Lung (tissue), 12 donors: ENCODE data around the gene LLGL2. TPM values are rescaled to one million over a fixed set of nuclear protein-coding genes. Genes with fewer than 3 reads are reported as not detected.

Experiments
- ATAC-seq: fragments of 200-7000 bp; cut with Tn5 transposase; one replicate; pipeline ENCODE4 v1.9.1; 2020; ENCODE audit warnings: moderate number of reproducible peaks; ENCODE audit not compliant: insufficient read depth, low FRiP score
- DNase-seq, 3 donors: peaks; one replicate each; pipeline ENCODE4 v3.0.0-alpha.2; 2013 to 2017
- H3K27ac ChIP-seq, 2 donors: one replicate each; pipeline ENCODE4 v1.5.1; 2013; ENCODE audit warnings: mild to moderate bottlenecking in 2 of 2, moderate library complexity in 2 of 2, control low read depth in 1 of 2, inconsistent platforms in 1 of 2, low read depth in 1 of 2, low read length in 1 of 2
- H3K27me3 ChIP-seq, 3 donors: one replicate each; pipeline ENCODE4 v1.5.1; 2013; ENCODE audit warnings: low read length in 2 of 3; ENCODE audit not compliant: control insufficient read depth in 3 of 3, insufficient read depth in 3 of 3
- H3K36me3 ChIP-seq, 4 donors: one replicate each; pipeline ENCODE4 v1.5.1; 2013; ENCODE audit warnings: low read length in 4 of 4, mild to moderate bottlenecking in 1 of 4, moderate library complexity in 1 of 4; ENCODE audit not compliant: control insufficient read depth in 4 of 4, insufficient read depth in 4 of 4
- H3K4me1 ChIP-seq, 5 donors: one replicate each; pipeline ENCODE4 v1.5.1; 2013; ENCODE audit warnings: low read length in 5 of 5, mild to moderate bottlenecking in 2 of 5, moderate library complexity in 1 of 5; ENCODE audit not compliant: control insufficient read depth in 5 of 5, insufficient read depth in 5 of 5
- H3K4me3 ChIP-seq: one replicate; pipeline ENCODE4 v1.5.1; 2013; ENCODE audit warnings: mild to moderate bottlenecking, control low read depth, moderate library complexity
- H3K9ac ChIP-seq, 2 donors: one replicate each; pipeline ENCODE4 v1.5.1; 2013; ENCODE audit warnings: low read length in 2 of 2, control low read depth in 1 of 2; ENCODE audit not compliant: insufficient read depth in 1 of 2
- H3K9me3 ChIP-seq, 4 donors: one replicate each; pipeline ENCODE4 v1.5.1; 2013; ENCODE audit warnings: low read length in 3 of 4, mild to moderate bottlenecking in 1 of 4, moderate library complexity in 1 of 4; ENCODE audit not compliant: control insufficient read depth in 4 of 4, insufficient read depth in 3 of 4
- WGBS, 2 donors: extraction: QIAGEN DNeasy Blood & Tissue Kit; methylation state at CpG; one replicate each; pipeline ENCODE4 v1.1.7; 2013; 5-methylcytosine and 5-hydroxymethylcytosine counted together
- polyA plus RNA-seq, 2 donors: library from polyadenylated mRNA; stranded (reverse); fragments of 200-250 nt; gene quantifications; one replicate each; pipeline ENCODE4 v1.2.1, GENCODE V29; 2013
- total RNA-seq, 2 donors: library from RNA; depleted of rRNA in 1 of 2; stranded (reverse); fragments of >200 nt in 1 of 2; gene quantifications; one replicate each; pipeline ENCODE4 v1.2.1, GENCODE V29; 2014 to 2021
- TF ChIP-seq, protein P1 (sequence below): IDR thresholded peaks from 2 replicates; pipeline ENCODE4 v1.5.1; 2012; ENCODE audit warnings: mild to moderate bottlenecking; ENCODE audit errors: control extremely low read depth, extremely low read depth
- donor health status: control.
- donor health status: control.
- donor health status: Bipolar disorder and iron deficiency.
- donor health status: healthy.
- donor health status: DM: yes; HTN: yes; CAD: no.

LLGL2 gene
- total and polyA plus RNA-seq, 4 donors: 80.5 to 199 (median 149) TPM

DNA sequence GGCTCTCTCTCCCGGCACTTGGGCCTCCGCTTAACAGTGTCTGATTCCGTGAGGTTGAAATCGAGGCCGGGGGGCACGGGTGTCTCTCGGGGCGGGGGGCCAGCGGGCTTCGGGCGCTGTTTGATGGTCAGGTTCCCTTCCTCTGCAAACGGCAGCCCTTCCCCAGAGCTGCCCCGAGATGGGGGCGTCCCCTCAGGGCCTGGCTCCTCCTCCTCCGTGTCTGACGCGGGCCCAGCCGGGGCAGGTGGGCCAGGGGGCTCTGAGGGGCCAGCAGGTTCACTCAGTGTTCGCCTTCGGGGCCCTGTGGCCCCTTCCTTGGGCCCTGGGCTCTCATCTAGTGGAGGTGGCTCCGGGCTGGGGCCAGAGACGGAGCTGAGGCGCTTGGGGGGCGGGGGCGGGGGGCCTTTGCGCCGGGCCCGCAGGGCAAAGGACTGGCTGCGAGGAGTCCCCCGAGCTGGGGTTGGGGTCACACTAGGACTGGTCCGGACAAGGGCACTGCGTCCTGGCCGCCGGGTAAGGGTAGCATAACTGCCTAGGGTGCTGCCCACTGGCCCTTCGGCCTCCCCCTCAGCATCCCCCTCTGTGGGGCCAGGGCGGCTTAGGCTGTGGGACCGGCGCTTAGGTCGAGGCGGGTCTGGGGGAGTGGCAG lies 23.3 kb upstream of the LLGL2 start:
- no peaks in the 10 kb centered on the region for H3K4me1 ChIP-seq
- DNase-seq: no peak
- no peak overlapping the region for H3K9ac ChIP-seq
- no peaks in the 10 kb centered on the region for H3K9me3 ChIP-seq
- no peak for ATAC-seq
- TF ChIP-seq, protein P1, sequence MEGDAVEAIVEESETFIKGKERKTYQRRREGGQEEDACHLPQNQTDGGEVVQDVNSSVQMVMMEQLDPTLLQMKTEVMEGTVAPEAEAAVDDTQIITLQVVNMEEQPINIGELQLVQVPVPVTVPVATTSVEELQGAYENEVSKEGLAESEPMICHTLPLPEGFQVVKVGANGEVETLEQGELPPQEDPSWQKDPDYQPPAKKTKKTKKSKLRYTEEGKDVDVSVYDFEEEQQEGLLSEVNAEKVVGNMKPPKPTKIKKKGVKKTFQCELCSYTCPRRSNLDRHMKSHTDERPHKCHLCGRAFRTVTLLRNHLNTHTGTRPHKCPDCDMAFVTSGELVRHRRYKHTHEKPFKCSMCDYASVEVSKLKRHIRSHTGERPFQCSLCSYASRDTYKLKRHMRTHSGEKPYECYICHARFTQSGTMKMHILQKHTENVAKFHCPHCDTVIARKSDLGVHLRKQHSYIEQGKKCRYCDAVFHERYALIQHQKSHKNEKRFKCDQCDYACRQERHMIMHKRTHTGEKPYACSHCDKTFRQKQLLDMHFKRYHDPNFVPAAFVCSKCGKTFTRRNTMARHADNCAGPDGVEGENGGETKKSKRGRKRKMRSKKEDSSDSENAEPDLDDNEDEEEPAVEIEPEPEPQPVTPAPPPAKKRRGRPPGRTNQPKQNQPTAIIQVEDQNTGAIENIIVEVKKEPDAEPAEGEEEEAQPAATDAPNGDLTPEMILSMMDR: no peak
- no peak overlapping the region for H3K27ac ChIP-seq
- H3K36me3 ChIP-seq: peaks cover 0 to 86% (median 19%) of the 10 kb centered on the region in 4 donors
- no peak overlapping the region for H3K4me3 ChIP-seq
- 91 to 93% methylated on average over 40 of the region's 40 CpGs for WGBS, 2 donors
- no peaks in the 10 kb centered on the region for H3K27me3 ChIP-seq

- Histone ChIP-seq H3K36me3 (peaks cover 0 to 89% (median 20%) of the 10 kb centered on the region in 4 donors), H3K27me3 (no peaks in the 10 kb centered on the region), H3K9ac (no peak overlapping the region), H3K4me3 (no peak overlapping the region), H3K27ac (no peak overlapping the region), H3K9me3 (no peaks in the 10 kb centered on the region), H3K4me1 (no peaks in the 10 kb centered on the region)
- ATAC-seq: no peak
- TF ChIP-seq, protein P1: no peak
- no peak for DNase-seq
- 92% methylated on average over 21 to 25 of the region's 25 CpGs for WGBS, 2 donors
These were observed 22.7 kb upstream of the LLGL2 start for GRCh38 chr17:75502721-75503329.

GRCh38 chr17:75503337-75503950 lies 22.1 kb upstream of the LLGL2 start:
- Histone ChIP-seq H3K27ac (no peak overlapping the region), H3K9me3 (no peaks in the 10 kb centered on the region), H3K27me3 (no peaks in the 10 kb centered on the region), H3K4me1 (peaks cover 0 to 5% (median 4%) of the 10 kb centered on the region in 5 donors), H3K9ac (no peak overlapping the region), H3K36me3 (peaks cover 0 to 83% (median 18%) of the 10 kb centered on the region in 4 donors), H3K4me3 (no peak overlapping the region)
- TF ChIP-seq, protein P1: no peak
- 88 to 89% methylated on average over 23 of the region's 23 CpGs for WGBS, 2 donors
- DNase-seq (no peak), ATAC-seq (no peak)
